Cardiac septum (tissue), 1 donor: Measurements from ENCODE around the gene MPO. TPM values are rescaled to one million over a fixed set of nuclear protein-coding genes. Genes with fewer than 3 reads are reported as not detected.

Experiments used
- DNase-seq: peaks from one replicate; pipeline ENCODE4 v3.0.0-alpha.2; 2020; ENCODE audit warnings: low spot score
- intact Hi-C: fragments of 100-400 bp; cut with DNase I; formaldehyde crosslinking; loops from one replicate; pipeline ENCODE4 v1.14.0; 2022
- total RNA-seq: library from RNA; stranded (reverse); fragmentation: NEBNext Ultra II Directional; extraction: Animal tissue kit (Norgen Biotek cat#: 25700); gene quantifications from one replicate; pipeline ENCODE4 v1.2.1, GENCODE V29; 2021
- donor health status: DM: no; HTN: no; CAD: no.

MPO gene
- total RNA-seq, 1 donor from 2014 or later = 0.94 TPM

- intact Hi-C loops = no loop called here
- peak; percentile 69 for DNase-seq
These were observed 40.0 kb upstream of the MPO start for GRCh38 chr17:58320570-58321323.

DNA sequence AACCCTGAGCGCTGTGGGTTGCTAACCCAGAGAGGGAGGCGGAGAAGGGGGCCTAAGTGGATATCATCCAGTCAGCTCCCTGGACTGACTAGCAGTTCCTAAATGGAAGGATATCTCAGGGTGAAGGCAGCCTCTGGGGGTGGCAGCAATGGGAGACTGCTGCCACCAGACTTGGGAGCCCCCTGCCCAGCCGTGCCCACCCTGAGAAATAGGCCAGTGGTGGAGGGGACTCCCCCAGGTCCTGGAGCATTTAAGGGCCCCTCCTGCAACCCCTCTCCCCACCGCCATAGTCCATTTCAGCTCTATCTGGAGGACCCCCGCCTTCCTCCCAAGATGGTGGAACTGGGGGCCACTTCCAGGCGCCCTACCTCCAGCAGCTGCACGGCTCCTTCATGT, 39.4 kb upstream of the MPO start:
- intact Hi-C loops = no loop called here
- DNase-seq = no peak

- intact Hi-C loops = no loop called here
- DNase-seq = peak; percentile 69
These were observed 38.7 kb upstream of the MPO start for GRCh38 chr17:58319173-58320162.

DNA sequence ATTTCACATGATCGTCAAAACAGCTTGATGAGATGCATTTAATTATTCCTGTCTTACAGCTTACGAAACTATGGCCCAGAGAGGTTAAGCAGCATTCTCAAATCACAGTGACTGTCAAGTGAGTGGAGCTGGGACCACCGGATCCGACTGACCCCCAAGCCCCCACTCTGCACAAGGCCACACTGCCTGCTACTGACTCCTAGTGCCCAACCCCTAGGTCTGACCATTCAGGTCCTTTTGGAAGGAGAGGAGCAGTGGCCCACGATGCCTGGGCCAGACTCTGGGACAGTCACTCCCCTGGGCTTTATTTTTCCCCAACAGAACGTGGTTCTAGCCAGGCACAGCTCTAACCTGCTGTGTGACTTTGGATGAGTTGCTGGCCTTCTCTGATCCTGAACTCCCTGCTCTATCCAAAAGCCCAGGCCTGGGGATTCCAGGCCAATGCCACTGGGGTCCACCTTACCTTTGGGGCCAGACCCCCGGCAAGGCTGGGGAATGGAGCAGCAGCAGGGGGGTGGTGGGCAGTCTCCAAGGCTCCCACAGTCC, 38.0 kb upstream of the MPO start:
- intact Hi-C loops = no loop called here
- DNase-seq = peak; percentile 31

GRCh38 chr17:58318065-58318481, 37.3 kb upstream of the MPO start:
- peak; percentile 59 for DNase-seq
- intact Hi-C loops = no loop called here

- intact Hi-C loops = loop anchor here (1.0 kb wide), 1 partner anchor 130 kb away; no protein-coding TSS in a partner anchor
- peak; percentile 76 for DNase-seq
These were observed 36.8 kb upstream of the MPO start for GRCh38 chr17:58317421-58318064.

DNA sequence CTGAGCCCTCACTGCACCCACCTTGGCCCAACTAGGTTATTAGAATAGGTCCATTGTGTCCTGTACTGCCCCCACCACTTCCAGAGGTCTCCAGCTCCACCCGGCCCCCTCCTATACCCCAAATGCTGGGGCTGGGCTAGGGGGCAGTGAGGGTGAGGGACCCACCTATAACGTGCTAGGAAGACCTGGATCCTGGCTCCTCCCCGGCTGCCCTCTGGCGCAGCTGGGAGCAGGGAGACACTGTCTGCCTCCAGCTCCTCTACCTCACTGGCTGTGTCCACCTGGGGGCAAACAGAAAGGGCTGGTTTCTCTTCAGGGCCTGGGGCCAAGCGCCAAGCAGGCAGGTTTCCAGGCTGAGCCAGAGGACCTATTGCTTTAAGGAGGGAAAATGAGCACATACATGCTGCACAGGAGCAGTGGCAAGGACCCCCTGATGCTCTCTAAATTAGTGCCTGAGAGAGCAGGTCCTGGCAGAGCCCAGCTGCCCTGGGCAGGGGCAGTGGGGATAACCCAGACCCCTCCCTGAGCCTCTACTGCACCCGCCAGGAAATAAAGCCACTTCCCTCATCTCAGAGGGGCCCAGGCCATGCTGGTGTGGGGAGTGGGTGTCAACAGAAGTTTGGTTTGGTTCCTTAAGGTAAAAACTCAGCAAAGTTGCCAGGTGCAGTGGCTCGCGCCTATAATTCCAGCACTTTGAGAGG, 35.7 kb upstream of the MPO start:
- intact Hi-C loops = no loop called here
- peak; percentile 38 for DNase-seq

DNA sequence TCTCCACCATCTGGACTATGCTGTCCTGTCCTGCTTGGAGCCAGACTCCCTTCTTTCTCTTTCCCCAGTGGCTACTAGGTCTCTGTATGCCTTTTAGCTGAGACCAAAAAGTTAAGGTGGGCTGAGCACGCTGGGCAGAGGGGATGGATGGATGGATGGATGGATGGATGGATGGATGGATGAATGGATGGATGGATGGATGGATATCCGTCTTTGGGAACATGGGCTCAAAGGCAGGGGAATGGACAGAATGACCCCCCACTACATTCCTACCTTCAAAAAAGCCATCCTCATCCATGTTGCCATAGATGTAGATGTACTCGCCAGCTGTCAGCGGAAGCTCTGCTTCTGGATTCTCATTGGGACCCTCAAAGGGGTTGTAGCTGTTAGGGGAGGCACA, 35.0 kb upstream of the MPO start:
- peak; percentile 27 for DNase-seq
- intact Hi-C loops = no loop called here

- DNase-seq = peak; percentile 33
- intact Hi-C loops = no loop called here
These were observed 34.6 kb upstream of the MPO start for GRCh38 chr17:58315281-58315711.

GRCh38 chr17:58314706-58315015, 33.9 kb upstream of the MPO start:
- intact Hi-C loops = no loop called here

GRCh38 chr17:58313815-58314705, 33.3 kb upstream of the MPO start:
- intact Hi-C loops = no loop called here
- no peak for DNase-seq

More at GRCh38 chr17:58314706-58315015, 33.9 kb upstream of the MPO start:
- no peak for DNase-seq

DNA sequence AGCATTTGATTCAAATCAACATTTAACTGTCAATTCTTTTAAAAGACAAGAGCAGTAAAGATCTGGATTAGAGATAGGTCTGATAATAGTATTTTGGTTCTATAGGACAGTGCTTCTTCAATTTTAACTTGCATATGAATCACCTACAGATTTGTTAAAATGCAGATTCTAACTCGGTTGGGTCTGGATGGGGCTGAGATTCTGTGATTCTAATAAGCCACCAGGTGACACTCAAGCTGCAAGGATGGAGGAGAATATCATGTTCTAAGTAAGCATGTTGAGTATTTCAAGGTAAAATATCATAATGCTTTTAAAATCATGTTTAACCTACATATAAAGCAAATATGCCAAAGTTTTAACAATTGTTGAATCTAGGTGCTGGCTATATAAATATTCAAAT, 32.1 kb upstream of the MPO start:
- intact Hi-C loops = no loop called here
- DNase-seq = no peak

GRCh38 chr17:58312021-58312630, 31.4 kb upstream of the MPO start:
- DNase-seq = peak; percentile 51
- intact Hi-C loops = no loop called here

DNA sequence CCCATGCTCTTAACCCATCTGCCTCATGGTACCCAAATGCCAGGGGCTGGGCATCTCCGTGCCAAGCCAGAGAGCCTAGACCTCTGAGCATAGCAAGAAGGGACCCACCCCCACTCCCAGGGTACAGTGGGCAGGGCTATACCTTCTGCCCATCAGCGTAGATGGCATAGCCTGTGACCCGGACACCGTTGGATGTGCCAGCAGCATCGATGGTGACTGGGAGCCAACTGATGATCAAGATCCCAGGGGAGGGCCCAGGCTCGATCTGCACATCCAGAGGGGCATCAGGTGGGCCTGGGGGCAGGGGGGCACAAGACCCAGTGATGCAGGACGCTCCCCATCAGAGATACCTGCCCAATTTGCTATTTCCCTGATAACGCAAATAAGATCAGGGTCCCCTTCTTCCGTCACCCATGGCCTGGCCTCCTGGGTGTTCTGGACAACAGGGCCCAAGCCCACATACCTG, 30.7 kb upstream of the MPO start:
- DNase-seq = peak; percentile 64
- intact Hi-C loops = no loop called here

- intact Hi-C loops = no loop called here
These were observed 30.0 kb upstream of the MPO start for GRCh38 chr17:58310511-58311428.

DNA sequence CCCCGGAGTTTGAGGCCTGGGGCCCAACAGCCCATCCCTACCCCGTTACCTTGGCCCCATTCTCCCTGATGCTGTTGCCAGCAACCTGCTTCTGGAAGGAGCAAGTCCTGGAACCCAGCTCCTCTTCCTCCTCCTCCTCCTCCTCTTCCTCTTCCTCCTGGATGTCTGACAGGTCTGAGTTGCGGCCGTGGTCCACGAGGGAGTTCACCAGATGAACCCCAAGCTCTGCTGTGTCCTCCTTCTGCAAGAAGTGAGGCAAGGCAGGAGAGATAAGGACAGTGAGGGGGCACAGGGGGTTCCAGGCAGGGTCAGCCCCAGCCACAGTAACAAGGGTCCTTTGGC, 29.2 kb upstream of the MPO start:
- no peak for DNase-seq
- intact Hi-C loops = no loop called here

More at GRCh38 chr17:58310511-58311428, 30.0 kb upstream of the MPO start:
- peak; percentile 73 for DNase-seq
